Endothelial cell of umbilical vein (primary cell): ENCODE measurements around the gene PLSCR1. TPM values are rescaled to one million over a fixed set of nuclear protein-coding genes. Genes with fewer than 3 reads are reported as not detected.
A peak's percentile ranks its signal among the peaks of the same experiment; 100 is the strongest.

Experiments
- BruUV-seq: library from RNA; stranded (reverse); fragments of 400-500 nt; replicated peaks from 2 replicates; lab custom pipeline; 2021; lab: Mats Ljungman, UMichigan
- CTCF ChIA-PET: fragments of 300-600, 350-600 bp; sonication (Branson Sonifier 250); formaldehyde crosslinking; loops from one replicate; lab custom pipeline; 2021; ENCODE audit warnings: antibody characterized with exemption, inconsistent platforms; lab: Charles Lee
- POLR2A ChIA-PET: fragments of 300-600, 350-600 bp; sonication (Branson Sonifier 250); formaldehyde crosslinking; loops from one replicate; lab custom pipeline; 2021; ENCODE audit warnings: antibody characterized with exemption, inconsistent platforms; lab: Charles Lee
- DNase-seq: peaks from one replicate; pipeline ENCODE4 v3.0.0-alpha.2; 2011; ENCODE audit warnings: low read depth, low spot score
- FAIRE-seq: peaks from 2 replicates; lab custom pipeline; 2011; peaks lifted over from hg19 to GRCh38; lab: Jason Lieb, UNC
- H2AFZ ChIP-seq: 2 replicates; pipeline ENCODE4 v1.6.0; 2012; ENCODE audit warnings: low read depth, low read length, control low read depth, inconsistent platforms
- H3K27ac ChIP-seq: 2 replicates; pipeline ENCODE4 v1.5.1; 2011; ENCODE audit warnings: low read depth, mild to moderate bottlenecking, control low read depth, low read length, moderate library complexity; ENCODE audit not compliant: insufficient read depth
- H3K27me3 ChIP-seq, 2 experiments: 2 replicates each; pipeline versions ENCODE4 v1.6.0 to v1.6.1; 2011; ENCODE audit warnings: low read length in 2 of 2, mixed read lengths in 1 of 2; ENCODE audit not compliant: control insufficient read depth in 2 of 2, insufficient read depth in 2 of 2
- H3K36me3 ChIP-seq, 2 experiments: 2 replicates in 1 of 2; 3 replicates in 1 of 2; pipeline ENCODE4 v1.5.1; 2011; ENCODE audit warnings: low read length in 2 of 2, mild to moderate bottlenecking in 1 of 2, moderate library complexity in 1 of 2; ENCODE audit not compliant: control insufficient read depth in 2 of 2, insufficient read depth in 2 of 2; ENCODE audit errors: extremely low read depth in 1 of 2
- H3K4me1 ChIP-seq: 3 replicates; pipeline ENCODE4 v1.5.1; 2011; ENCODE audit warnings: mild to moderate bottlenecking, low read length; ENCODE audit not compliant: control insufficient read depth, insufficient read depth; ENCODE audit errors: extremely low read depth
- H3K4me2 ChIP-seq: 2 replicates; pipeline ENCODE4 v1.6.1; 2011; ENCODE audit warnings: low read length, control low read depth, mixed read lengths; ENCODE audit not compliant: insufficient read depth
- H3K4me3 ChIP-seq, 3 experiments: fragments of 200-600 bp in 1 of 3; sonication (generic), shearing (Covaris generic) in 1 of 3; replicated peaks in 1 of 3; 2 replicates each; pipeline ENCODE4 v1.5.1; 2011 to 2016; ENCODE audit warnings: control low read depth in 3 of 3, low read length in 3 of 3, mild to moderate bottlenecking in 2 of 3, inconsistent platforms in 1 of 3, low read depth in 1 of 3, moderate library complexity in 1 of 3; ENCODE audit not compliant: insufficient read depth in 1 of 3
- H3K79me2 ChIP-seq: 2 replicates; pipeline ENCODE4 v1.6.0; 2012; ENCODE audit warnings: low read length, inconsistent platforms; ENCODE audit not compliant: control insufficient read depth, insufficient read depth
- H3K9ac ChIP-seq: replicated peaks from 2 replicates; pipeline ENCODE3; 2011; ENCODE audit warnings: low read length, control low read depth; ENCODE audit not compliant: insufficient read depth; ENCODE audit errors: extremely low read depth
- H3K9me1 ChIP-seq: replicated peaks from 3 replicates; pipeline ENCODE4 v1.6.0; 2011; ENCODE audit warnings: mild to moderate bottlenecking, low read length; ENCODE audit not compliant: control insufficient read depth, insufficient read depth; ENCODE audit errors: extremely low read depth
- H3K9me3 ChIP-seq: replicated peaks from 2 replicates; pipeline ENCODE4 v1.5.1; 2012; ENCODE audit warnings: low read length, inconsistent platforms; ENCODE audit not compliant: control insufficient read depth, insufficient read depth
- H4K20me1 ChIP-seq: replicated peaks from 2 replicates; pipeline ENCODE3; 2011; ENCODE audit warnings: mild to moderate bottlenecking, low read length; ENCODE audit not compliant: control insufficient read depth, insufficient read depth; ENCODE audit errors: extremely low read depth
- CTCF ChIP-seq, 2 donors: IDR thresholded peaks; 1 replicate in 1 of 2; 2 replicates in 1 of 2; pipeline ENCODE4 v1.5.1; 2011; ENCODE audit warnings: low read length in 2 of 2, mild to moderate bottlenecking in 2 of 2, moderate library complexity in 2 of 2, control low read depth in 1 of 2, inconsistent platforms in 1 of 2, low read depth in 1 of 2; ENCODE audit not compliant: insufficient read depth in 1 of 2; ENCODE audit errors: extremely low read depth in 1 of 2
- FOS ChIP-seq: IDR thresholded peaks from 2 replicates; pipeline ENCODE4 v1.6.1; 2011; ENCODE audit warnings: mild to moderate bottlenecking, low read length, moderate library complexity, borderline replicate concordance; ENCODE audit not compliant: insufficient read depth
- JUN ChIP-seq: IDR thresholded peaks from 2 replicates; pipeline ENCODE4 v1.6.1; 2011; ENCODE audit warnings: borderline replicate concordance, low read depth; ENCODE audit not compliant: insufficient read length, insufficient read depth
- dilution Hi-C: fragments of 300-500 bp; cut with MboI; formaldehyde crosslinking; loops from one replicate; pipeline ENCODE4 v1.15.0; 2019; ENCODE audit warnings: low sequenced_read_pairs; ENCODE audit not compliant: extremely low pct_ligation_motif_present
- intact Hi-C: fragments of 100-400 bp; cut with micrococcal nuclease; formaldehyde crosslinking; loops from one replicate; pipeline ENCODE4 v1.10.0; 2022
- polyA plus RNA-seq, 4 experiments: library from polyadenylated mRNA; depleted of rRNA in 3 of 4; stranded (reverse) in 3 of 4; unstranded in 1 of 4; fragments of >200 nt; gene quantifications; 2 replicates each; pipeline versions ENCODE4 v1.2.1 to v1.2.3, GENCODE V29; 2011 to 2012; ENCODE audit warnings: missing spikeins in 1 of 4
- total RNA-seq: library from RNA; stranded (reverse); gene quantifications from 2 replicates; pipeline ENCODE4 v1.2.3, GENCODE V29; 2021

The PLSCR1 gene
- total and polyA plus RNA-seq, 2 donors (not counting 3 experiments of a cell fraction or from before 2014, with no cell fraction given), result 53.2 to 78.7 TPM

GRCh38 chr3:146503461-146504202 is 40.8 kb downstream of the PLSCR1 start:
- POLR2A ChIA-PET, result interaction anchor here (0.7 kb wide), 1 partner anchor 242 kb away, joined by 3 read pairs; no protein-coding TSS in a partner anchor
- no peaks in the 10 kb centered on the region for H3K36me3 ChIP-seq
- CTCF ChIA-PET, result interaction anchor here (1.1 kb wide), 1 partner anchor 74 kb away, joined by 5 read pairs; no protein-coding TSS in a partner anchor
- H2AFZ ChIP-seq, result peak overlapping the region; percentile 14
- H3K4me3 ChIP-seq, result no peak overlapping the region
- no peaks in the 10 kb centered on the region for H3K27me3 ChIP-seq
- TF ChIP-seq CTCF (IDR thresholded peaks at IDR 0.05; ENCODE audit: extremely low read depth in 1 of 2, insufficient read depth in 1 of 2, low read depth in 1 of 2, low read length in 2 of 2) (no peak), FOS (peak; percentile 44), JUN (peak; percentile 16)
- no peaks in the 10 kb centered on the region for H3K9me1 ChIP-seq
- H3K9me3 ChIP-seq, result no peaks in the 10 kb centered on the region
- FAIRE-seq (no peak), DNase-seq (peak; percentile 45)
- intact Hi-C loops (no loop called here), dilution Hi-C loops (no loop called here)
- no peaks in the 10 kb centered on the region for H3K79me2 ChIP-seq
- H3K27ac ChIP-seq, result no peak overlapping the region
- BruUV-seq, result no TSS peak
- H3K9ac ChIP-seq, result no peak overlapping the region
- H3K4me1 ChIP-seq, result peaks cover 35% of the 10 kb centered on the region
- H3K4me2 ChIP-seq, result no peak overlapping the region
- H4K20me1 ChIP-seq, result no peaks in the 10 kb centered on the region
